GM12892 (cell line): ENCODE measurements around the gene PSD2.
A peak's percentile ranks its signal among the peaks of the same experiment; 100 is the strongest.

Experiments used
- DNase-seq: peaks from one replicate; pipeline ENCODE4 v3.0.0; 2011; ENCODE audit not compliant: insufficient read length
- FAIRE-seq: peaks from 2 replicates; lab custom pipeline; 2011; peaks lifted over from hg19 to GRCh38; lab: Jason Lieb, UNC
- POLR2A ChIP-seq: IDR thresholded peaks from 2 replicates; pipeline ENCODE4 v1.6.1; 2011; ENCODE audit warnings: low read depth, low read length, control low read depth
- POLR2AphosphoS5 ChIP-seq: IDR thresholded peaks from 2 replicates; pipeline ENCODE4 v1.6.1; 2011; ENCODE audit warnings: low read depth, low read length, control low read depth
- TAF1 ChIP-seq: IDR thresholded peaks from 2 replicates; pipeline ENCODE4 v1.6.1; 2011; ENCODE audit warnings: low read depth, mild to moderate bottlenecking, control low read depth, low read length, borderline replicate concordance

Gene PSD2

DNA sequence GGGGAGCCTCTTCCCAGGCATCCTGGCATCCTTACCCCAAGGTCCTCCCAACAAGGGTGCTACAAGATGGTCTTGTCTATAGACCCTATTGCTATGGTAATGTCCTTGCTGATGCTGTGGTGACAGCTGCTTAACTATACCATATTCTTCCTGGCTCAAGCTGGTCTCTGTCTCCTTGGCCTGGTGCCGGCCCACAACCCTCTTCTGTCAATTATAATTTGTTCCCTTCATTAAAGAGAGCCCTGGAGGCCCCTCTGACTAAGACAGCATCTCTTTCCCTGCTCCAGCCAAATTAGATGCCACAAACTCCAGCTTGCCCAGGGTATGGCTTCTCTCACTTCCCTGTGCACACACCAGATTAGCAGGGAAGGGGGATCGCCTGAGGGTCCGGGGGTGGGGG, 86.7 kb downstream of the PSD2 start:
- TF ChIP-seq POLR2A, result no peak
- no peak for TF ChIP-seq POLR2AphosphoS5
- no peak for TF ChIP-seq TAF1
- no peak for DNase-seq
- no peak for FAIRE-seq

DNA sequence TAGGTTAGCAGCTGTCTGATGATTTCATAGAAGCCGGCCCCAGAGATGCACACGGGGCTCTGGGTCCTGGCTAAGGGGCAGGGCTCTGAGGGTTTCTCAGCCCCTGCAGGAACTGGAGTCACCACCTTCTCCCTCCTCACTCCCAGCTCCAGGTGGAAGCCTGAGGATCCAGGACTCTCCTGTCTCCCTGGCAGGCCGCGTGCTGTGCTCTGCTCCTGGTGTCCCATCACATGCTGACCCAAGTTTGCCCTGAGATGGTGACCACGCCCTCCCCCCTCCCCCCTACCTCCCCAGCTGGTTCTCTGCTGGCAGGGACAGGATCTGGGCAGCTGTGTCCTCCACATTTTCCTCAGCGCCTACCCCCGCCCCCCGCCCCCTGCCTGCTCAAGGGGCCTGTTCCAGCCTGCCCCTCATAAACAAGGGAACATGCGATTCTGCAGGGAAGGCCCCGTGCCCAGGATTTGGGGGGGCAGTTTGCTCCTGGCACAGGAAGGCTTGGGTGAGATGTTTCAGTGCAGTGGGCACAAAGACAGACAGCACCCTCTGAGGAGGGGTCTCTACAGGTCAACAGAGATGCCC, 87.4 kb downstream of the PSD2 start:
- TF ChIP-seq POLR2AphosphoS5 (no peak), POLR2A (no peak), TAF1 (no peak)
- FAIRE-seq (no peak), DNase-seq (no peak)

GRCh38 chr5:139884144-139884543, 88.5 kb downstream of the PSD2 start:
- no peak for DNase-seq
- TF ChIP-seq POLR2AphosphoS5 (no peak), TAF1 (no peak), POLR2A (no peak)
- FAIRE-seq, result no peak

- DNase-seq (no peak), FAIRE-seq (no peak)
- no peak for TF ChIP-seq TAF1
- TF ChIP-seq POLR2A, result no peak
- TF ChIP-seq POLR2AphosphoS5, result no peak
These were observed 89.1 kb downstream of the PSD2 start for GRCh38 chr5:139884734-139885133.

- TF ChIP-seq POLR2A (no peak), TAF1 (no peak), POLR2AphosphoS5 (no peak)
- FAIRE-seq (no peak), DNase-seq (no peak)
These were observed 89.7 kb downstream of the PSD2 start for GRCh38 chr5:139885172-139885856.

GRCh38 chr5:139885857-139886208, 90.2 kb downstream of the PSD2 start:
- no peak for DNase-seq
- no peak for FAIRE-seq
- no peak for TF ChIP-seq POLR2A
- no peak for TF ChIP-seq POLR2AphosphoS5
- TF ChIP-seq TAF1, result no peak

DNA sequence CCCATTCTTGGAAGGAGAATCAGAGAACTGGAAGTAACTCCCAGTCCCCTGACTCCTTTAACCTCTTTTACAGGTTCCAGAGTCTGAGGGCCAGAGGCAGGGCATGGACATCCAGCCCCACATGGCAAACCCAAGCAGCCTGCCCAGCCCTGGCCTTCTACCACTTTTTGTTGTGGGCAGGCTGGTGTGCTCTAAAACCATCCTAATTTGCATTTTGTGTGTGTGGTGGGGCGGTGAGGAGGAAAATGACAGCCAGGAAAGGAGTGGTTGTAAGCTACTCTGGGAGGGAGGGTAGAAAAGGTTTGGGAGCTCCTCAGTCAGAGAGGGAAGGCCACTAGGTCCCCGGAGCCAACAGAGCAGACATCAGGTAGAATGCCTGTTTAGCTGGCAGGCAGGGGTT, 90.6 kb downstream of the PSD2 start:
- FAIRE-seq, result peak; percentile 44
- DNase-seq, result no peak
- TF ChIP-seq TAF1 (no peak), POLR2A (no peak), POLR2AphosphoS5 (no peak)

DNA sequence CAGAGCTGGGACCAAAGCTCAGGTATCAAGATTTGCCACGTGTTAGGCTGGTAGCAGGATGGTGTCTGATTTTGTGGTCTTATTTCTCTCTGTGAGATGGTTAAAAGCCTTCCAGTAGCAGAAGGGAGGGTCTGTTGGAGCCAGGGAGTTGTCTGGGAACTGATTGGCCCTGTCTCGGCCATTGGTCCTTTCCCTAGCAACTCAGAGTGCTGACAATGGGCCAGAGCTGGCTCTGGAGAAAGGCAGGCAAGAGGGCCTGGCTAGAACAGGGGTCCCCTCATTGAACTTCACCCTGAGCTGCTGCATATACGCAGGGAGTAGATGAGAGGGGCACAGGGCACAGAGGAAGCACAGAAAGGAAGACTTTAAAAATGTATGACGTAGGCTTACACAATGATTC, 92.8 kb downstream of the PSD2 start:
- DNase-seq, result no peak
- TF ChIP-seq TAF1 (no peak), POLR2AphosphoS5 (no peak), POLR2A (no peak)
- no peak for FAIRE-seq

DNA sequence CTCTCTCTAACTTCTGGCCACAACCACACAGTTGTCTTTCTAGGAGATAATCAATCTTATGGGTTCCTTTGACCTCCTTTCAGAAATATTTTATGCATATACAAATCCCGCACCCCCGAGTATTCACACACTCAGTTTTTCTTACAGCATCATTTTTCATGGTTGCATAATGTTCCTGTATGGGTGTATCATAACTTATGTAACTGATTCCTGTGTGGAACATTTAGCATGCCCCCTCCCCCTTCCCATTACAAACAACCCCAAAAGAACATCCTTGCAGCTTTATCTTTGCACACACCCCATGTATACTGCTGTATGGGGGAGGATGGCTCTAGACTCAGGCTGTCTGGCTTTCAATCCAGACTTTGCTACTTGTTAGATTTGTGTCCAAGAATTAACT, 93.8 kb downstream of the PSD2 start:
- FAIRE-seq (peak; percentile 46), DNase-seq (no peak)
- TF ChIP-seq TAF1, result no peak
- TF ChIP-seq POLR2A, result no peak
- TF ChIP-seq POLR2AphosphoS5, result no peak

DNA sequence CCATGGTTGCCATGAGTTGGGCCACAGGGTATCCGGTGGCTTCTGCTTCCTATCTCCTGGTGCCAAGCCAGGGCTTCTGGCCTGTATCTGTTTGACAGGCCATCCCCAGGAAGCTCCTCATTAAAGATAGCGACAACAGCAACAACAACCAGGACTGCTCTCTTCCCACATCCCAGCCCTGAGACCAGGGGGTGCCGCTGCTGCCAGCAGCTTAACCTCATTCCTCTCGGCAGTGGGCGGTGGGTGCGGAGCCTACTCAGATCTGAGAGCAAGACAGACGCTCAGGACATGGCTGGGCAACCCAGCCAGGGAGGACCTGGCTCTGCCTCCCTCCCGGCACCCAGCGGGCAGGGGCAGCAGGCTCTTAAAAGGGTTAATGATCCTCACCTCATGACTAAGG, 98.3 kb downstream of the PSD2 start:
- FAIRE-seq (no peak), DNase-seq (no peak)
- no peak for TF ChIP-seq TAF1
- no peak for TF ChIP-seq POLR2AphosphoS5
- no peak for TF ChIP-seq POLR2A
